HG03280 (cell line): Measurements from ENCODE around the gene GRHL1.
"Not testable (repeated sequence)": the region's sequence is repeated elsewhere in the genome, so short reads cannot be mapped to it uniquely, and the experiment has no call there.

Source experiments
- ATAC-seq: cut with Tn5 transposase; IDR thresholded peaks from one replicate; pipeline ENCODE4 v1.9.1; 2021; ENCODE audit warnings: mild to moderate bottlenecking, moderate library complexity; ENCODE audit not compliant: unreplicated experiment

The GRHL1 gene

GRCh38 chr2:10019602-10020400 is 68.3 kb downstream of the GRHL1 start:
- no peak for ATAC-seq

- no peak for ATAC-seq
Measured at GRCh38 chr2:10022041-10022421, 70.5 kb downstream of the GRHL1 start.

DNA sequence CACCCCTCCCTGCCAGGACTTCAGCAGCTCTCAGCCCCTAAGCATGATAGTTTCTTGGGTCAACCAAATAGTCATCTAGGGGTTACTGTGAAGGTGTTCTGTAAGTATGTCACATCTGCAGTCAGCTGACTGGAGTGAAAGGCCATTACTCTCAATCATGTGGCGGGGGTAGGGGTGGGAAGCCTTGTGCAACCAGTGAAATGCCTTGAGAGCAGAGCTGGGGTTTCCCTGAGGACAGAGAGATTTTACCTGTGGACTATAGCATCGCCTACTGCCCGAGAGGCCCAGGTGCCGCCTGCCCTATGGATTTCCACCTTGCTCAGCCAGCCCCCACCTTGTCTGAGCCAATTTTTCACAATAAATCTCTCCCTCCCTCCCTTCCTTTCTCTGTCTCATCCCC is 71.0 kb downstream of the GRHL1 start:
- no peak for ATAC-seq

- no peak for ATAC-seq
Measured at GRCh38 chr2:10022966-10023662, 71.6 kb downstream of the GRHL1 start.

- no peak for ATAC-seq
Measured at GRCh38 chr2:10026940-10027569, 75.6 kb downstream of the GRHL1 start.

DNA sequence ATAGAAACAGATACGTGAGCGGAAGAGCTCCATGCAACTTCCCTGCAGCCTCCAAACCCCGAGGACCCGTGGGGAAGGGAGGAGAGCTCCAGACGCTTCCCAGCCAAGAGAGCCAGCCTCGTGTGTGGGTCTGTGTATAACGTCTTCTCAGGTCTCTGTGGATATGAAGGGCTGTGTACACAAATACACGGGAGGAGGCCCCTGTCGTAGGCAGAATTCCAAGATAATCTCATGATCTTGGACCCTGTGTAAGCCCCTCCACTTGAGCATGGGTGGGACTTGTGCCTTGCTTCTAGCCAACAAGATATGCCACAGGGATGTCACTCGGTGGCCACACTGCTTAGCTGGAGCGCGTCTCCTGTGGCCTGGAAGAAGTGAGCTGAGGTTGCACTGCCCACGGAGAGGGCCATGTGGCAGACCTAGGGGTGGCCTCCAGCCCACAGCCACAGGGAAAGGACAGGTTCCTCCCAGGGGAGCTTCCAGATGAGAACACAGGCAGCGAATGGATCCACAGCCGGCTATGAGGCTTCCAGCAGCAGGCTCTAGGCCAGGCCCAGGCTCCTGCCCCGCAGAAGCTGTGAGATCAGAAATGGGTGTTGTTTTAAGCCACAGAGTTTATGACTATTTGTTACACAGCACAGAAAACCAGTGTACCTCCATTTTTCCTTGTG is 76.3 kb downstream of the GRHL1 start:
- no peak for ATAC-seq

DNA sequence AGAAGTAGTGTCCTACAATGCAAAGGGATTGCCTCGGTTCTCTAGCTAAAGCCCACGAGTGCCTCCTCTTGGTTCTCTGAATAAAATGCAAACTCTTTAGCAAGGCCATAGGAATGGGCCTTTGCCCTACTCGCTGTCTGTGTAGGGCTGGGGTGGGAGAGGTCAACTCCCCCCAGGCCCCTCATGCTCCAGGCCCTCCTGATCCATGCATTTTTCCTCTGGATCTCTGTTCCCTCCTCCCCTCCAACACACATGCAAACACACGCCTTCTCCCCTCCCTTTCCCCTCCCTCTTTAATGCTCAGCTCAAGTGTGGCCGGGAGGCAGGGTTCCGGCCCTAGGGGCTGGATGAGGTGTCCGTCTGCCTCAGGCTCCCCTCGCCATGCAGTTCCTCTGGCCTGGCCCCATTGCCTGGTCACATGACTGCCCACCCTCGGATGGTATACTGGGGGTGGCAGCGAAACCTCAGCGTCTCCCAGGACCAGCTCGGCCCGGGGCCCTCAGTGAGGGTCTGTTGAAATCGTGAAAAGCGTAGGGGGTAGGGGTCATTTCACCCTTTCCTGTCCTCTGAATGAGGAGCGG is 77.0 kb downstream of the GRHL1 start:
- no peak for ATAC-seq

DNA sequence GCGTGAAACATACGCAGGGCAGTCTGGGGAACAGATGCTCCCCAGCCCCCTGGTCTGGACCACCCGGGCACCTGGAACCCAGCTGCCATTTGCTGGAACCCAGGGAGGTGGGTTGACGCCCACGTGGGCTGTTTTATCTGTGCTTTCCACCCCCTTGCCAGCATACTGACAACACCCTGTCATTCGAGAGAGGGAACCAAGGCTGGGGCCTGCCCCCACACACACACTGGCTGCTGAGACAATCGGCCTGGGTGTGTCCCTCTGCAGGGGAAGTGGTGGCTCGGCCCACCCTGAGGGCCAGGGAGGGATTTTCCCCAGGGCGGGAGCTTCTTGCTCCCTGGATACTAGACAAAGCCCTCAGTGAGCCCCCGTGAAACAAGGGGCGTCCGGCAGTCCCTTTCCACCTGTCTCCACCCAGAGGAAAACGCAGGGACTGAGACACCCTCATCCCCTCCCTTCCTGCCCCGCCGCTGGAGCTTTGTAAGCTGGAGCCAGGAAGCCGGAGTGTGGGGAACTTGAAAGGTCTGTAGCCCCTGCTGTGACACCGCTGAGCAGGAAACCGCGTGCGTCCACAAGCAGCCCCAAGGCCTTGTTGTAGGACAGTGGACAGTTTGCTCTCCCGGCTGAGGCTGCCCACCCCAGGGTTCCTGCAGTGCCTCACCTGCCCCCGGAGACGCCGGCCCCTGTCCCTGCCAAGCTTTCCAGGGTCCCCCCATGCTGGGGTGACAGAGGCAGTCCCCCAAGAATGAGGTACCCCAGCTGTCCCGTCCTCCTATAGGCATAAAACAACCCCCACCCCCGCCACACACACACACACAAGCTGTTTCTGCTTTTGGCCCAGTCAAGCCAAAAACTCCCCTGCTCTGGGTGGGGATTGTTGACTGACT is 77.7 kb downstream of the GRHL1 start:
- ATAC-seq = peak; percentile 71

- no peak for ATAC-seq
Measured at GRCh38 chr2:10029875-10030223, 78.4 kb downstream of the GRHL1 start.

GRCh38 chr2:10030311-10030736 is 78.8 kb downstream of the GRHL1 start:
- ATAC-seq = no peak

GRCh38 chr2:10030798-10031197 is 79.3 kb downstream of the GRHL1 start:
- ATAC-seq = not testable (repeated sequence)

GRCh38 chr2:10031886-10032745 is 80.6 kb downstream of the GRHL1 start:
- no peak for ATAC-seq

GRCh38 chr2:10032746-10033105 is 81.2 kb downstream of the GRHL1 start:
- no peak for ATAC-seq

- ATAC-seq = no peak
Measured at GRCh38 chr2:10033251-10034006, 81.9 kb downstream of the GRHL1 start.

GRCh38 chr2:10034333-10035052 is 83.0 kb downstream of the GRHL1 start:
- ATAC-seq = no peak

DNA sequence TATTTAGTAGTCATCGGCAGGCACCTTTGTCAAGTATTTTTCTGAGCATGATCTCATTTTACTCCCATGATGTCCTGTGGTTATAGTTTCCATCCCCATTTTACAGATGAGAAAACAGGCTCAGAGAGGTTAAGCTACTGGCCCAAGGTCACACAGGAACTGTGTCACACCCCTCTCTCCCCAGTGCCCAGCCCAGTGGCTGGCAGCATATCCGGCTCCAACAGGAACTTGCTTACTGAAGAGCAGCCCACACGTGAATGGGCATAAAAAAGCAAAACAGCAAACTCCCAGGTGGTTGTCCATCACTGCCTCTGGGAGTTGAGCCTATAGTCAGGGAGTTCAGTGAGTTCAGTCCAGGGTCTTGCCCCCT is 83.5 kb downstream of the GRHL1 start:
- no peak for ATAC-seq

- no peak for ATAC-seq
Measured at GRCh38 chr2:10035633-10036032, 84.1 kb downstream of the GRHL1 start.
